Prostate gland (tissue), 2 donors: ENCODE results near the gene IPMK.

ENCODE experiments used
- CTCF ChIP-seq, 4 experiments: fragments of 200-600 bp in 2 of 4; fragments of 450-650 bp in 2 of 4; sonication (generic) in 2 of 4; IDR thresholded peaks; 1 replicate in 3 of 4; 2 replicates in 1 of 4; pipeline ENCODE4 v1.5.1; 2016 to 2019; ENCODE audit warnings: antibody characterized with exemption in 4 of 4, mild to moderate bottlenecking in 2 of 4, moderate library complexity in 2 of 4
- POLR2A ChIP-seq: fragments of 450-650 bp; IDR thresholded peaks from one replicate; pipeline ENCODE4 v1.6.1; 2016; ENCODE audit warnings: antibody characterized with exemption, mild to moderate bottlenecking
- POLR2AphosphoS5 ChIP-seq: sonication (generic); formaldehyde crosslinking; IDR thresholded peaks from one replicate; pipeline ENCODE4 v1.6.1; 2017; ENCODE audit warnings: antibody characterized with exemption

GRCh38 chr10:58171146-58171545 is 96.5 kb downstream of the IPMK start:
- TF ChIP-seq CTCF (IDR thresholded peaks at IDR 0.05) (no peak), POLR2AphosphoS5 (no peak), POLR2A (no peak)
